PC-3 (cell line): Measurements from ENCODE around the gene RUFY3.

ENCODE experiments used
- EZH2phosphoT487 ChIP-seq: fragments of 300-600 bp; sonication (generic); IDR thresholded peaks from 2 replicates; pipeline ENCODE4 v1.6.1; 2018; ENCODE audit warnings: mild to moderate bottlenecking, antibody characterized with exemption, low read length, borderline replicate concordance
- TF ChIP-seq, protein P1 (sequence below): fragments of 300-600 bp; sonication (generic); conservative IDR thresholded peaks from 2 replicates; pipeline ENCODE4 v1.5.1; 2017; ENCODE audit warnings: antibody characterized with exemption, low read depth, mild to moderate bottlenecking, low read length

DNA sequence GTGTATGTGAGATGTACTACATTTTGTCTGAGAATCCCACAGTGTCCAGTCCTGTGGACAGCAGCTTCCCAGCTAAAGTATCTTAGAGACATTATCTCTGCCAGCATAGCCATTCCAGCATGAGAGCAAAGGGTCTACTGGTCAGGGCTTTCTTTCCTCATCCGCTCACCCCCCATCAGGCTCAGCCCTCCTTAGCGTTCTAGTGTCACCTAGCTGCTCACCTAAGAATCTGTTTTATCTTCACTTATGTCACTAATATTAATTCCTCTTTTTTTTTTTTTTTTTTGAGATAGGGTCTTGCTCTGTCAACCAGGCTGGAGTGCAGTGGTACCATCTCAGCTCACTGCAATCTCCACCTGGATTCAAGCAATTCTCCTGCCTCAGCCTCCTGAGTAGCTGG lies 15.6 kb downstream of the RUFY3 start:
- TF ChIP-seq, protein P1, sequence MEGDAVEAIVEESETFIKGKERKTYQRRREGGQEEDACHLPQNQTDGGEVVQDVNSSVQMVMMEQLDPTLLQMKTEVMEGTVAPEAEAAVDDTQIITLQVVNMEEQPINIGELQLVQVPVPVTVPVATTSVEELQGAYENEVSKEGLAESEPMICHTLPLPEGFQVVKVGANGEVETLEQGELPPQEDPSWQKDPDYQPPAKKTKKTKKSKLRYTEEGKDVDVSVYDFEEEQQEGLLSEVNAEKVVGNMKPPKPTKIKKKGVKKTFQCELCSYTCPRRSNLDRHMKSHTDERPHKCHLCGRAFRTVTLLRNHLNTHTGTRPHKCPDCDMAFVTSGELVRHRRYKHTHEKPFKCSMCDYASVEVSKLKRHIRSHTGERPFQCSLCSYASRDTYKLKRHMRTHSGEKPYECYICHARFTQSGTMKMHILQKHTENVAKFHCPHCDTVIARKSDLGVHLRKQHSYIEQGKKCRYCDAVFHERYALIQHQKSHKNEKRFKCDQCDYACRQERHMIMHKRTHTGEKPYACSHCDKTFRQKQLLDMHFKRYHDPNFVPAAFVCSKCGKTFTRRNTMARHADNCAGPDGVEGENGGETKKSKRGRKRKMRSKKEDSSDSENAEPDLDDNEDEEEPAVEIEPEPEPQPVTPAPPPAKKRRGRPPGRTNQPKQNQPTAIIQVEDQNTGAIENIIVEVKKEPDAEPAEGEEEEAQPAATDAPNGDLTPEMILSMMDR: no peak
- no peak for TF ChIP-seq EZH2phosphoT487
